Central memory CD8-positive, alpha-beta T cell (primary cell): Measurements from ENCODE around the gene GIPC3.

ENCODE experiments used
- ATAC-seq: fragments of 150-1000 bp; cut with Tn5 transposase; replicated peaks from 2 replicates; pipeline ENCODE4 v1.10.0; 2022; ENCODE audit warnings: mild to moderate bottlenecking, moderate FRiP score, moderate number of reproducible peaks; ENCODE audit not compliant: poor library complexity, severe bottlenecking; ENCODE audit errors: extremely low read depth
- DNase-seq, 2 donors: peaks; one replicate each; pipeline ENCODE4 v3.0.0; 2021; ENCODE audit warnings: low spot score in 2 of 2
- H3K27ac Mint-ChIP-seq: one replicate; pipeline ENCODE4 v1.8.0; 2022; ENCODE audit warnings: low read depth, mild to moderate bottlenecking, moderate library complexity, mixed read lengths
- H3K27me3 Mint-ChIP-seq: one replicate; pipeline ENCODE4 v1.8.0; 2022; ENCODE audit warnings: mixed read lengths
- H3K36me3 Mint-ChIP-seq: one replicate; pipeline ENCODE4 v1.8.0; 2022; ENCODE audit warnings: mild to moderate bottlenecking, moderate library complexity, mixed read lengths; ENCODE audit not compliant: insufficient read depth
- H3K4me1 Mint-ChIP-seq: one replicate; pipeline ENCODE4 v1.8.0; 2022; ENCODE audit warnings: mixed read lengths
- H3K4me3 Mint-ChIP-seq: one replicate; pipeline ENCODE4 v1.8.0; 2022; ENCODE audit warnings: mild to moderate bottlenecking, moderate library complexity, mixed read lengths
- H3K9me3 Mint-ChIP-seq: one replicate; pipeline ENCODE4 v1.8.0; 2022; ENCODE audit warnings: mixed read lengths

GIPC3 gene

GRCh38 chr19:3585301-3586126, at the start of gene GIPC3:
Gene GIPC3 (plus strand): TSS chr19:3585478. CDS start chr19:3585598, 120 bp downstream.
- DNase-seq (no peak), ATAC-seq (no peak)
- Mint-ChIP-seq H3K27me3 (no peaks in the 10 kb centered on the region), H3K36me3 (no peaks in the 10 kb centered on the region), H3K4me3 (no peak within 1 kb of the TSS), H3K27ac (no peak within 1 kb of the TSS), H3K9me3 (no peaks in the 10 kb centered on the region), H3K4me1 (no peaks in the 10 kb centered on the region)

- H3K9me3 Mint-ChIP-seq: no peaks in the 10 kb centered on the region
- DNase-seq (no peak), ATAC-seq (no peak)
- no peak overlapping the region for H3K4me3 Mint-ChIP-seq
- H3K27me3 Mint-ChIP-seq: no peaks in the 10 kb centered on the region
- no peaks in the 10 kb centered on the region for H3K4me1 Mint-ChIP-seq
- peak overlapping the region; percentile 25 for H3K27ac Mint-ChIP-seq
- H3K36me3 Mint-ChIP-seq: peaks cover 33% of the 10 kb centered on the region
Measured at GRCh38 chr19:3535563-3535965, 49.7 kb upstream of the GIPC3 start.

- Mint-ChIP-seq H3K4me1 (no peaks in the 10 kb centered on the region), H3K27ac (no peak overlapping the region), H3K9me3 (no peaks in the 10 kb centered on the region), H3K4me3 (no peak overlapping the region), H3K36me3 (peaks cover 35% of the 10 kb centered on the region), H3K27me3 (no peaks in the 10 kb centered on the region)
- no peak for ATAC-seq
- DNase-seq: no peak
Measured at GRCh38 chr19:3535981-3536380, 49.3 kb upstream of the GIPC3 start.

- H3K9me3 Mint-ChIP-seq: no peaks in the 10 kb centered on the region
Measured at GRCh38 chr19:3536429-3537100, 48.7 kb upstream of the GIPC3 start.

GRCh38 chr19:3537101-3537437, 48.2 kb upstream of the GIPC3 start:
- H3K4me3 Mint-ChIP-seq: no peak overlapping the region
- no peaks in the 10 kb centered on the region for H3K27me3 Mint-ChIP-seq
- H3K36me3 Mint-ChIP-seq: peaks cover 32% of the 10 kb centered on the region
- no peak for DNase-seq
- H3K4me1 Mint-ChIP-seq: no peaks in the 10 kb centered on the region
- H3K27ac Mint-ChIP-seq: peak overlapping the region; percentile 22
- no peak for ATAC-seq
- no peaks in the 10 kb centered on the region for H3K9me3 Mint-ChIP-seq

More at GRCh38 chr19:3536429-3537100, 48.7 kb upstream of the GIPC3 start:
- Mint-ChIP-seq H3K27me3 (no peaks in the 10 kb centered on the region), H3K4me1 (no peaks in the 10 kb centered on the region), H3K27ac (no peak overlapping the region), H3K36me3 (peaks cover 32% of the 10 kb centered on the region), H3K4me3 (no peak overlapping the region)
- DNase-seq: no peak
- no peak for ATAC-seq

- ATAC-seq: no peak
Measured at GRCh38 chr19:3537438-3538240, 47.6 kb upstream of the GIPC3 start.

GRCh38 chr19:3538258-3538929, 46.9 kb upstream of the GIPC3 start:
- DNase-seq (no peak), ATAC-seq (no peak)
- Mint-ChIP-seq H3K4me3 (no peak overlapping the region), H3K27ac (no peak overlapping the region), H3K27me3 (no peaks in the 10 kb centered on the region), H3K4me1 (no peaks in the 10 kb centered on the region), H3K9me3 (no peaks in the 10 kb centered on the region), H3K36me3 (peaks cover 26% of the 10 kb centered on the region)

More at GRCh38 chr19:3537438-3538240, 47.6 kb upstream of the GIPC3 start:
- no peak for DNase-seq
- no peaks in the 10 kb centered on the region for H3K27me3 Mint-ChIP-seq
- H3K27ac Mint-ChIP-seq: peak overlapping the region; percentile 22
- peaks cover 30% of the 10 kb centered on the region for H3K36me3 Mint-ChIP-seq
- no peaks in the 10 kb centered on the region for H3K9me3 Mint-ChIP-seq
- no peaks in the 10 kb centered on the region for H3K4me1 Mint-ChIP-seq
- no peak overlapping the region for H3K4me3 Mint-ChIP-seq

- peaks cover 21% of the 10 kb centered on the region for H3K36me3 Mint-ChIP-seq
- H3K9me3 Mint-ChIP-seq: no peaks in the 10 kb centered on the region
- no peak within 1 kb of the TSS for H3K27ac Mint-ChIP-seq
- no peaks in the 10 kb centered on the region for H3K4me1 Mint-ChIP-seq
- ATAC-seq (no peak), DNase-seq (no peak)
- H3K27me3 Mint-ChIP-seq: no peaks in the 10 kb centered on the region
- no peak within 1 kb of the TSS for H3K4me3 Mint-ChIP-seq
Measured at GRCh38 chr19:3538965-3539755, 46.1 kb upstream of the GIPC3 start, which contains the start of gene TEKTIP1. Gene TEKTIP1 (plus strand): TSS chr19:3539174. CDS start chr19:3539178, 4 bp downstream.

- ATAC-seq (no peak), DNase-seq (no peak)
- Mint-ChIP-seq H3K27ac (no peak overlapping the region), H3K27me3 (no peaks in the 10 kb centered on the region), H3K4me3 (no peak overlapping the region), H3K4me1 (no peaks in the 10 kb centered on the region), H3K9me3 (no peaks in the 10 kb centered on the region), H3K36me3 (peaks cover 19% of the 10 kb centered on the region)
Measured at GRCh38 chr19:3539756-3540118, 45.5 kb upstream of the GIPC3 start.

GRCh38 chr19:3543150-3544057, 41.9 kb upstream of the GIPC3 start:
- no peak overlapping the region for H3K4me3 Mint-ChIP-seq

GRCh38 chr19:3544058-3544376, 41.3 kb upstream of the GIPC3 start:
- Mint-ChIP-seq H3K9me3 (no peaks in the 10 kb centered on the region), H3K36me3 (peaks cover 18% of the 10 kb centered on the region), H3K4me1 (peaks cover 13% of the 10 kb centered on the region), H3K27ac (no peak overlapping the region), H3K27me3 (no peaks in the 10 kb centered on the region), H3K4me3 (no peak overlapping the region)
- no peak for ATAC-seq
- DNase-seq: no peak

More at GRCh38 chr19:3543150-3544057, 41.9 kb upstream of the GIPC3 start:
- Mint-ChIP-seq H3K36me3 (peaks cover 13% of the 10 kb centered on the region), H3K4me1 (peaks cover 13% of the 10 kb centered on the region), H3K27me3 (no peaks in the 10 kb centered on the region), H3K27ac (no peak overlapping the region), H3K9me3 (no peaks in the 10 kb centered on the region)
- DNase-seq (no peak), ATAC-seq (no peak)
